Thyroid gland (tissue), 4 donors: ENCODE results near the gene DSCAM. TPM values are rescaled to one million over a fixed set of nuclear protein-coding genes. Genes with fewer than 3 reads are reported as not detected.
A peak's percentile ranks its signal among the peaks of the same experiment; 100 is the strongest.

Experiments used
- DNase-seq, 2 donors: peaks; one replicate each; pipeline ENCODE4 v3.0.0-alpha.2; 2019
- H3K27ac ChIP-seq, 3 donors: fragments of 200-600 bp; sonication (generic); 1 replicate in 2 of 3; 2 replicates in 1 of 3; pipeline ENCODE4 v1.5.1; 2016 to 2019; ENCODE audit warnings: mild to moderate bottlenecking in 1 of 3, moderate library complexity in 1 of 3
- H3K27me3 ChIP-seq: fragments of 200-600 bp; sonication (generic); one replicate; pipeline ENCODE4 v1.5.1; 2019
- H3K36me3 ChIP-seq, 2 donors: fragments of 200-600 bp; sonication (generic); one replicate each; pipeline ENCODE4 v1.5.1; 2016 to 2019
- H3K4me1 ChIP-seq, 2 donors: fragments of 200-600 bp; sonication (generic); one replicate each; pipeline ENCODE4 v1.5.1; 2017 to 2019
- H3K4me3 ChIP-seq, 3 donors: fragments of 200-600 bp; sonication (generic); replicated peaks in 1 of 3; 1 replicate in 2 of 3; 2 replicates in 1 of 3; pipeline ENCODE4 v1.5.1; 2016; ENCODE audit warnings: mild to moderate bottlenecking in 1 of 3
- H3K9me3 ChIP-seq: fragments of 200-600 bp; sonication (generic); one replicate; pipeline ENCODE4 v1.5.1; 2017
- POLR2A ChIP-seq, 2 donors: fragments of 450-650 bp; IDR thresholded peaks; one replicate each; pipeline ENCODE4 v1.6.1; 2017; ENCODE audit warnings: antibody characterized with exemption in 2 of 2, mild to moderate bottlenecking in 2 of 2, moderate library complexity in 1 of 2
- WGBS, 2 donors: methylation state at CpG; one replicate each; pipeline ENCODE4 v1.1.5; 2017; 5-methylcytosine and 5-hydroxymethylcytosine counted together
- intact Hi-C: fragments of 100-400 bp; cut with DNase I; formaldehyde crosslinking; loops from one replicate; pipeline ENCODE4 v1.15.1; 2023
- total RNA-seq, 4 donors: library from RNA; depleted of rRNA; stranded (reverse); fragments of >200 nt; gene quantifications; one replicate each; pipeline ENCODE4 v1.2.3, GENCODE V29; 2016
- TF ChIP-seq, protein P1 (sequence below), 6 experiments: fragments of 200-600 bp in 3 of 6; fragments of 450-650 bp in 3 of 6; sonication (generic) in 3 of 6; IDR thresholded peaks; one replicate each; pipeline ENCODE4 v1.5.1; 2016 to 2019; ENCODE audit warnings: antibody characterized with exemption in 6 of 6, mild to moderate bottlenecking in 2 of 6, inconsistent platforms in 1 of 6, moderate library complexity in 1 of 6

DSCAM gene
- total RNA-seq, 4 donors from 2014 or later = 0.20 TPM; not detected in 3

DNA sequence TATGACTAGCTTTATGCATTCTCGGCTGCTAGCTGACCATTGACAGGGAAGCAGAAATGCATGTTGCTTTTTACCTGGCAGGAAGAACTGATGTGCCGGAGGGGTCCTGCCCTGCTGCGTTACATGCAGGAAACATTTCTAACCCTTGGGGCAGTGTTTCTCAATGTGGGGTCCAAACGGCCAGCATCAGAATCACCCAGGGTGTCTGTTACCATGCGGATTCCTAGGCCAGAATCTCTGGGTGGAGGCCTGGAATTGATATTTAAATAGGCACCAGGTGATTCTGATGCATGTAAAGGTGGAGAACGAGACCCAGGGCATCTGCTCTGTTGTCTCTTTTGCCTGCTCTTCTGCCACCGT is 797.0 kb downstream of the DSCAM start:
- H3K4me1 ChIP-seq = peaks cover 47 to 51% of the 10 kb centered on the region in 2 donors
- WGBS, 2 donors = 63 to 66% methylated on average over 7 of the region's 7 CpGs
- H3K9me3 ChIP-seq = no peaks in the 10 kb centered on the region
- H3K27me3 ChIP-seq = no peaks in the 10 kb centered on the region
- H3K27ac ChIP-seq = no peak overlapping the region
- no peak for DNase-seq
- no peak for TF ChIP-seq POLR2A (IDR thresholded peaks at IDR 0.05)
- TF ChIP-seq, protein P1, sequence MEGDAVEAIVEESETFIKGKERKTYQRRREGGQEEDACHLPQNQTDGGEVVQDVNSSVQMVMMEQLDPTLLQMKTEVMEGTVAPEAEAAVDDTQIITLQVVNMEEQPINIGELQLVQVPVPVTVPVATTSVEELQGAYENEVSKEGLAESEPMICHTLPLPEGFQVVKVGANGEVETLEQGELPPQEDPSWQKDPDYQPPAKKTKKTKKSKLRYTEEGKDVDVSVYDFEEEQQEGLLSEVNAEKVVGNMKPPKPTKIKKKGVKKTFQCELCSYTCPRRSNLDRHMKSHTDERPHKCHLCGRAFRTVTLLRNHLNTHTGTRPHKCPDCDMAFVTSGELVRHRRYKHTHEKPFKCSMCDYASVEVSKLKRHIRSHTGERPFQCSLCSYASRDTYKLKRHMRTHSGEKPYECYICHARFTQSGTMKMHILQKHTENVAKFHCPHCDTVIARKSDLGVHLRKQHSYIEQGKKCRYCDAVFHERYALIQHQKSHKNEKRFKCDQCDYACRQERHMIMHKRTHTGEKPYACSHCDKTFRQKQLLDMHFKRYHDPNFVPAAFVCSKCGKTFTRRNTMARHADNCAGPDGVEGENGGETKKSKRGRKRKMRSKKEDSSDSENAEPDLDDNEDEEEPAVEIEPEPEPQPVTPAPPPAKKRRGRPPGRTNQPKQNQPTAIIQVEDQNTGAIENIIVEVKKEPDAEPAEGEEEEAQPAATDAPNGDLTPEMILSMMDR (IDR thresholded peaks at IDR 0.05) = no peak
- H3K36me3 ChIP-seq = no peaks in the 10 kb centered on the region
- H3K4me3 ChIP-seq = no peak overlapping the region
- intact Hi-C loops = loop anchor here (10.0 kb wide), 1 partner anchor 255 kb away; no protein-coding TSS in a partner anchor

DNA sequence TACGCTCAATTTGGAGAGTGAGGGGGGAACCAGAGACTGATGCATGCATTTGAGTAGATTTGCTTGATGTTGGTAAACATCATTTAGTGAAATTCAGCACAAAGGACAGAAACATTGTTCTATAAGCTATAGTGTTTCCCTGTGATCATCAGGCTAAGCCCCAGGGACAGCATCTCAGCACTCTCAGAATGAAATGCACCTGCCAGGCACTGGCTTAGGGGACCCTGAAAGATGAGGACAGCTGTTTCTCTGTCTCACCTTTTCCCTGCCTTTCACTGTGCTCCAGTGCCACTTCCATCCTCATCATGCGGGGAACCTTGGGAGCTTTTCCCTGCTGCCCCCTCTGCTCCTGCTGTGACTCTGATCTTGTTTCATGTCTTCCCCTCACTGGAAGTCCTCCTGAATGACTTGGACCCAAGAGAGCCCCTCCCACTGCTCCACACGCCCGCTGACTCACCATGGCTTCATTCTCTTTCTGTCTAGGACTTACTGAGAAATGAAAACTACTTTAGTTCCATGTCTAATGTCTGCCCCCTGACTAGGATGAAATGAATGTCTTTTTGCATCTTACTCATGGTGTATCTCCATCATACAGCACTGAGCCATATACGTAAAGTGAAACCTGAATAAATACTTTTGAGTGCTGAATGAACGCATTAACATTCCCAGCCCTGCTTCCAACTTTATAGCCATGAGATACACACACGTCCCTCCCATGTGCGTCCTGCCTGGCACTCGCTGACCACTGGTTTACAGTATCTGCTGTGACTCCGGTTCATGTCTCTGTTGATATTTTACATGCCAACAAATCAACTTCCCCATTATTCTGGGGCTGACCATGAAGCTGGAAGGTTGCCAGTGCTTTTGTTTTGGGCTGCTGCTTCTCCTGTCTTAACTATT is 797.7 kb downstream of the DSCAM start:
- no peak overlapping the region for H3K4me3 ChIP-seq
- no peak overlapping the region for H3K27ac ChIP-seq
- DNase-seq = peak; percentile 27 to 37
- H3K36me3 ChIP-seq = no peaks in the 10 kb centered on the region
- H3K27me3 ChIP-seq = no peaks in the 10 kb centered on the region
- intact Hi-C loops = loop anchor here (10.0 kb wide), 1 partner anchor 254 kb away; no protein-coding TSS in a partner anchor
- WGBS, 2 donors = 62 to 63% methylated on average over 10 of the region's 10 CpGs
- TF ChIP-seq, protein P1 (IDR thresholded peaks at IDR 0.05) = no peak
- no peak for TF ChIP-seq POLR2A (IDR thresholded peaks at IDR 0.05)
- no peaks in the 10 kb centered on the region for H3K9me3 ChIP-seq
- H3K4me1 ChIP-seq = peaks cover 47% of the 10 kb centered on the region in 2 donors

DNA sequence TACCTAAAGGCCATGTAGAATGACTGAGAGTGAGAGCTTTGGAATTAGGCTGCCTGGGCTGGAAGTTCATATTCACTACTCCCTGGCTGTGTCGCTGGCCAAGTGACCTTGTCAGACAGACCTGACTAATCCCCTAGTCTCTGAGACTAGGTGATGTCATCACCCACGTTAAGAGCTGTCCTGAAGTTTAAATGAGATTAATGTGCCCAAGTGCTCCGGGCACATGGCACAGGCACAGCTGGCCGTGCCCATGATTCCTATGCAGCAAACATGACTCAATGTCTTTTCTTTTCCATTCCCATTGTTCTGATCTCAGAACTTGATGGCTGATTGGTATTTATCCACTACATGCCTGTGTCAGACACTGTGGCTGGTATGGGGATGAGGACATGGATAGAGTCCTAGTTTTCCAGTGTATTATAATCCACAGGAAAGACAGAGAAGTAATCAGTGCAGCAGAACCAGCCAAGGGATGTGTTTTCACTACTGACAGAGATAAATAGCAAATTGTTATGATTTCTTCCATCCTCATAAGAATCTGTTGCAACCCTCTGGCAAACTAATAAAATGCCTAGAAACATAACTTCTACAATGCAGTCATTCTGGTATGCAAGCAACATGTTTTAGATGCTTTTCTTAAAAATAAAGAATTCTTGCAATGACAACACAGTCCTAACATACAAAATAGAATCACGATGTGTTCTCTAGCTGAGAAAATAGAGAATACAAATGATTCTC is 798.8 kb downstream of the DSCAM start:
- DNase-seq = no peak
- Histone ChIP-seq H3K27me3 (no peaks in the 10 kb centered on the region), H3K27ac (no peak overlapping the region), H3K36me3 (no peaks in the 10 kb centered on the region), H3K9me3 (no peaks in the 10 kb centered on the region), H3K4me1 (peaks cover 39 to 40% of the 10 kb centered on the region in 2 donors), H3K4me3 (no peak overlapping the region)
- intact Hi-C loops = loop anchor here (10.0 kb wide), 1 partner anchor 253 kb away; no protein-coding TSS in a partner anchor
- 71 to 85% methylated on average over 5 of the region's 5 CpGs for WGBS, 2 donors
- TF ChIP-seq, protein P1 (IDR thresholded peaks at IDR 0.05) = no peak
- TF ChIP-seq POLR2A (IDR thresholded peaks at IDR 0.05) = no peak

GRCh38 chr21:40047211-40047610 is 799.7 kb downstream of the DSCAM start:
- H3K27ac ChIP-seq = no peak overlapping the region
- TF ChIP-seq, protein P1 (IDR thresholded peaks at IDR 0.05) = no peak
- TF ChIP-seq POLR2A (IDR thresholded peaks at IDR 0.05) = no peak
- no peaks in the 10 kb centered on the region for H3K36me3 ChIP-seq
- DNase-seq = no peak
- intact Hi-C loops = loop anchor here (10.0 kb wide), 1 partner anchor 252 kb away; no protein-coding TSS in a partner anchor
- no peak overlapping the region for H3K4me3 ChIP-seq
- WGBS, 2 donors = 13 to 24% methylated on average over 2 of the region's 2 CpGs
- peaks cover 30 to 31% of the 10 kb centered on the region in 2 donors for H3K4me1 ChIP-seq
- H3K27me3 ChIP-seq = no peaks in the 10 kb centered on the region
- no peaks in the 10 kb centered on the region for H3K9me3 ChIP-seq
